NCI-H2196 treated with DMSO at 0.1 percent for 48 hours (cell line): ENCODE data around the gene PHC3.
"Not testable (repeated sequence)": the region's sequence is repeated elsewhere in the genome, so short reads cannot be mapped to it uniquely, and the experiment has no call there.

Experiments
- DNase-seq: peaks from one replicate; lab custom pipeline; 2025; ENCODE audit not compliant: unreplicated experiment; lab: John Stamatoyannopoulos, UW

PHC3 gene, protein sequence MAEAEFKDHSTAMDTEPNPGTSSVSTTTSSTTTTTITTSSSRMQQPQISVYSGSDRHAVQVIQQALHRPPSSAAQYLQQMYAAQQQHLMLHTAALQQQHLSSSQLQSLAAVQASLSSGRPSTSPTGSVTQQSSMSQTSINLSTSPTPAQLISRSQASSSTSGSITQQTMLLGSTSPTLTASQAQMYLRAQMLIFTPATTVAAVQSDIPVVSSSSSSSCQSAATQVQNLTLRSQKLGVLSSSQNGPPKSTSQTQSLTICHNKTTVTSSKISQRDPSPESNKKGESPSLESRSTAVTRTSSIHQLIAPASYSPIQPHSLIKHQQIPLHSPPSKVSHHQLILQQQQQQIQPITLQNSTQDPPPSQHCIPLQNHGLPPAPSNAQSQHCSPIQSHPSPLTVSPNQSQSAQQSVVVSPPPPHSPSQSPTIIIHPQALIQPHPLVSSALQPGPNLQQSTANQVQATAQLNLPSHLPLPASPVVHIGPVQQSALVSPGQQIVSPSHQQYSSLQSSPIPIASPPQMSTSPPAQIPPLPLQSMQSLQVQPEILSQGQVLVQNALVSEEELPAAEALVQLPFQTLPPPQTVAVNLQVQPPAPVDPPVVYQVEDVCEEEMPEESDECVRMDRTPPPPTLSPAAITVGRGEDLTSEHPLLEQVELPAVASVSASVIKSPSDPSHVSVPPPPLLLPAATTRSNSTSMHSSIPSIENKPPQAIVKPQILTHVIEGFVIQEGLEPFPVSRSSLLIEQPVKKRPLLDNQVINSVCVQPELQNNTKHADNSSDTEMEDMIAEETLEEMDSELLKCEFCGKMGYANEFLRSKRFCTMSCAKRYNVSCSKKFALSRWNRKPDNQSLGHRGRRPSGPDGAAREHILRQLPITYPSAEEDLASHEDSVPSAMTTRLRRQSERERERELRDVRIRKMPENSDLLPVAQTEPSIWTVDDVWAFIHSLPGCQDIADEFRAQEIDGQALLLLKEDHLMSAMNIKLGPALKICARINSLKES

DNA sequence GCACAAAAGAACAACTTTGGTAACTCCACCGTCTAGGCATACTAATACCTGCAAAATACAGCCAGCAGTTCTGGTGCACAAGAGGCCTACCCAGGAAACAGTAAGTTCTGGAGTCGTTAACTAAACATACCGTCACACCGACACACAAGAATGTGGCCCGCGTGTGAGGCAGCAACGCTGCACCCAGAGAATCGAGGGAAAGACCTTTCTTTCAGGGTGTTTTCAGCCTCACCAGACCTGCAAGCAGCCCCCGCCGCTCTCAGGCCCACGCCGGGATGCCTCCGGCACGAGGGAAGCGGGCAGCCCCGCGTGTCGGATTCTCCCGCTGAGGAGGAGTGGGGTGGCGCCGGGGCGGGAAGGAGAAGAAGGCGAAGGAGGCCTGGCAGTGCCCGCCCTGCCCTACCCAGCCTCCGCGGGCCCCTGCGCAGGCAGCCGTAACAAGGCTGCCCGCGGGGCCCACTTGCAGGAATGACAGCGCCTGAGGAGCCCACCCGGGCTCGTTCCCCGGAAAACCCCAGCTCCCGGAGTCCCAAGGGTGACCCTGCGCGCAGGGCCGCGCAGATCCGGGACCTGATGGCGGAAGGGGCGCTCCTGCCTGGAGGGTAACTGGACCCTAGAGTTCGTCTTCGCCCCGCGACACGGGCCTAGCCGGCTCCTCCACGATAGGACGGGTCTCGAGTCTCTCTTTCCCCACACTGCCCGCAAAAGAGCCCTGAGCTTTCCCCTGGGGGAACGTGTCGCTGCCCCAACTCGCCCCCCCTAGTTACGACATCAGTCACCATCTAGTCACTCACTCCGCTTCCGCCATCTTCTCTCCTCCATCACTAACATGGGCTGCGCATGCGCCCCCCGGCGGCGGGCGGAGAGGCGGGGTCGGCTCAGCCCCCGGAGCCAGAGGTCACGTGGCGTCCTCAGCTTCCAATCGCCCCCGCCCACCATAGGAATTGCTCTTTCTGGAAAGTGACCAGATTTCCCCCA is at the start of gene PHC3:
Gene PHC3, minus strand, starts transcription at position 826 of the 978 bp plus-strand sequence. Its CDS starts 18 bp downstream, at position 808.
- peak; percentile 90 for DNase-seq

GRCh38 chr3:170228093-170228766 is 46.7 kb upstream of the PHC3 start:
- no peak for DNase-seq

GRCh38 chr3:170226426-170226960 is 45.0 kb upstream of the PHC3 start:
- DNase-seq, result no peak

DNA sequence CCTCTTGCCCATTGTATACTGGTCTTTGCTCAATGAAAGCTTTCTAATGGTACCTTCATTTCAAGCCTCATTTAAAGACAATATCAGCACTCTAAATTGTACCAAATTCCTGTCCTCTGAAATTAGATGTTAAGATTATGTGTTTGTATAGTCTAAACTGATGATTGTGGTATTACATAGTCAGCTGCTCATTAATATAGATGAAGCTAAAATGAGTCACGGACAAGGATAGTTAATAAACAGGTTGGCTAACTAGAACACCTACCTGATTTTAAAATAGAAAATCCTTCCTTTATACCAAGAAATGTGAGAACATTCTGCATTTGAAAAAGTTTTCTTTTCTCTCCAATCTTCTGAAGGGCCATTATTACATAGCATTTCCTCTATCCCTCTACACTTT is 43.6 kb upstream of the PHC3 start:
- no peak for DNase-seq

- DNase-seq, result no peak
Measured at GRCh38 chr3:170222647-170223541, 41.4 kb upstream of the PHC3 start.

DNA sequence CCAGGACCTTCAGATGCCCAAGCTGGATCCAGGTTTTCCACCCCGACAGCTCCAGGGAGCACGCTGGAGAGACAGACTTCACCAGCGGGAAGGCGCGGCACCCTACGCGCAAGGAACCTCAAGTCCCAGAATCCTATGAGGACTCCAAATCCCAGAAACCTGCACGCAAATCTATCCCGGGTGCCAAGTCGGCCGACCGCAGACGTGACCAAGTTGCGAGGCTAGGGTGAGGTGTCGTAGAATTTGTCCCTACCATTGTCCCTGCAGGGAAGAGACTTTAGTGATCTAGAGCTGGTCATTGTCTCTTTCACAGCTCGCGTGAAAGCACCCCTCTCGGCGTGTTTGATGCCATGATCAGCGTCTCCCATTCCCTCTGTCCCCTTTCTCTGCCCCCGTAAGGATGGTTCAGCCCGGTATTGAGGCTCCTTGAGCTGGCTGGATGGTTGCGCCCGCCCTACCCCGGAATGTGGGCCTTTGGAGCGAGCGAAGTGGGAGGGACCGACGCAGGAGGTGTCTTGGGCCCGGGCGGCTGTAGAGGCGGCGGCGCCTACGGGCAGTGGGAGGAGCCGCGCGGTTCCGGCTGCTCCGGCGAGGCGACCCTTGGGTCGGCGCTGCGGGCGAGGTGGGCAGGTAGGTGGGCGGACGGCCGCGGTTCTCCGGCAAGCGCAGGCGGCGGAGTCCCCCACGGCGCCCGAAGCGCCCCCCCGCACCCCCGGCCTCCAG is 40.6 kb upstream of the PHC3 start, which contains the start of gene PRKCI:
Gene PRKCI, plus strand, starts transcription at position 501 of the 723 bp plus-strand sequence. CDS start 246 bp downstream, outside the sequence.
- DNase-seq, result peak; percentile 97

- DNase-seq, result no peak
Measured at GRCh38 chr3:170220871-170221270, 39.3 kb upstream of the PHC3 start.

- DNase-seq, result no peak
Measured at GRCh38 chr3:170219850-170220249, 38.3 kb upstream of the PHC3 start.

GRCh38 chr3:170211668-170212067 is 30.1 kb upstream of the PHC3 start:
- DNase-seq, result no peak

GRCh38 chr3:170207717-170208116 is 26.2 kb upstream of the PHC3 start:
- no peak for DNase-seq

GRCh38 chr3:170206164-170206762 is 24.7 kb upstream of the PHC3 start:
- DNase-seq, result not testable (repeated sequence)

GRCh38 chr3:170205302-170205701 is 23.8 kb upstream of the PHC3 start:
- no peak for DNase-seq

DNA sequence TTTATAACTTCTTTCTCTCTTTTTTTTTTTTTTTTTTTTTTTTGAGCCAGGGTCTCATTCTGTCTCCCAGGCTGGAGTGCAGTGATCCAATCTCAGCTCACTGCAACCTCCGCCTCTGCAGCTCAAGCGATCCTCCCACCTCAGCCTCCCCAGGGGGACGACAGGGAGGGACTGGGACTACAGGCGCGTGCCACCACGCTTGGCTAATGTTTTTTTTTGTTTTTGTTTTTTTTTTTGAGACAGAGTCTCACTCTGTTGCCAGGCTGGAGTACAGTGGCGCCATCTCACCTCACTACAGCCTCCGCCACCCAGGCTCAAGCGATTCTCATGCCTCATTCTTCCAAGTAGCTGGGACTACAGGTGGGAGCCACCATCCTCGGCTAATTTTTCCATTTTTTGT is 23.0 kb upstream of the PHC3 start:
- no peak for DNase-seq

DNA sequence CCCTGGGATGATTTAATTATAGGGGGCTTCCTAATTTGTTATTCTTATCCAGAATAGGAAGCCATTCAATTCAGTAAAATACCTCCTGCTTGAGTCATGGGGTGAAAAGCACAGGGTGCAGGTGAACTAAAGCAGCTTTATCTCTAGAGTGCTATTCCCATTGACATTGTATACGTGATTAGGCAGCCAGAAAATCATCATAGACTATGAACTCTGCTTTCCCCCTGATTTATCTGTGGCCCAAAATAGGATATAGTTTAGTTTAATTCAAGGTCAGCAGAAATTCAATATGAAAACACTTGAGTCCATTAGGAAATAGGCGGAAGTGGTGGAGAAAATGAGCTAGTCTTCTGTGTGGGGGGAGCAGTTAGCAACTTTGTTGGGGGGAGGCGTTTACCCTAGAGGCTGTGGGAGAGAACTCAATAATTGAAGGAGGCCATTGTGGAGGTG is 22.5 kb upstream of the PHC3 start:
- no peak for DNase-seq

DNA sequence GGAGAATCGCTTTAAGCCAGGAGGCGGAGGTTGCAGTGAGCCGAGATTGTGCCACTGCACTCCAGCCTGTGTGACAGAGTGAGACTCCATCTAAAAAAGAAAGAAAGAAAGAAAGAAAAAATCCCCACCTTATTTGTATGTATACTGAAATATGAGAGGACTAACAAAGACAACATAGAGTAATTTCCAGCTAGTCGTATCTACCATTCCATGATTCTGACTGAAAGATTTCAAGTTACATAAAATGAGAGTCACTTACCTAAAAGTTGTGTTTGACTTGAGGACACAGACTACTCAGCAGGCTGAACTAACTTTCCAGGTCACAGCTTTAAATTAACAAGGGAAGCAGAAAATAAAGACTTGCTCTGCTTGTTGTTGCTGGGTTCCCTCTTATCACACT is 21.9 kb upstream of the PHC3 start:
- DNase-seq, result no peak

DNA sequence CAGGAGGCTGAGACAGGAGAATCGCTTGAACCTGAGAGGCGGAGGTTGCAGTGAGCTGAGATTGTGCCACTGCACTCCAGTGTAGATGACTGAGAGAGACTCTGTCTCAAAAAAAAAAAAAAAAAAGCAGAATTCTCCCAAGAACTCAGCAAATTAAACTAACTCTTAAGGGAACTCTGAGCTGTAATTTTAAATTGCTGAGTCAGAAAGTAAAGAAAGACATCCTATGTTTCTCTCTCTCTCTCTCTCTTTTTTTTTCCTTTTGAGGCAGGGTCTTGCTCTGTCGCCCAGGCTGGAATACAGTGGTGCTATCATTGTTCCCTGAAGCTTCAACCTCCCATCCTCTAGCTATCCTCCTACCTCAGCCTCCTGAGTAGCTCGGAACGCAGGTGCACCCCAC is 20.0 kb upstream of the PHC3 start:
- no peak for DNase-seq

GRCh38 chr3:170200987-170201386 is 19.5 kb upstream of the PHC3 start:
- DNase-seq, result no peak
